BJ (cell line): ENCODE measurements around the gene SNCA. TPM values are rescaled to one million over a fixed set of nuclear protein-coding genes. Genes with fewer than 3 reads are reported as not detected.

ENCODE experiments used
- CTCF ChIA-PET: fragments of 350-600 bp; formaldehyde crosslinking; extraction: SDS; loops from one replicate; lab custom pipeline; 2021; ENCODE audit warnings: antibody characterized with exemption, inconsistent platforms; lab: Yijun Ruan, JAX
- POLR2A ChIA-PET: fragments of 300-600 bp; sonication (Branson Sonifier 250); formaldehyde crosslinking; extraction: SDS; loops from one replicate; lab custom pipeline; 2021; ENCODE audit warnings: antibody characterized with exemption; lab: Charles Lee
- DNase-seq: peaks from one replicate; pipeline ENCODE4 v3.0.0-alpha.2; 2011; ENCODE audit warnings: low read depth
- H3K27me3 ChIP-seq: 2 replicates; pipeline ENCODE4 v1.6.0; 2011; ENCODE audit warnings: low read length; ENCODE audit not compliant: control insufficient read depth, insufficient read depth
- H3K36me3 ChIP-seq: 2 replicates; pipeline ENCODE4 v1.5.1; 2011; ENCODE audit warnings: low read length; ENCODE audit not compliant: control insufficient read depth, insufficient read depth
- H3K4me3 ChIP-seq: 2 replicates; pipeline ENCODE4 v1.5.1; 2011; ENCODE audit warnings: low read depth, mild to moderate bottlenecking, control low read depth, low read length
- CTCF ChIP-seq: IDR thresholded peaks from 2 replicates; pipeline ENCODE4 v1.5.1; 2011; ENCODE audit warnings: low read depth, mild to moderate bottlenecking, control low read depth, inconsistent platforms, low read length, moderate library complexity; ENCODE audit not compliant: insufficient read depth
- polyA plus RNA-seq: library from polyadenylated mRNA; depleted of rRNA; stranded (reverse); fragments of >200 nt; gene quantifications from 2 replicates; pipeline ENCODE4 v1.2.3, GENCODE V29; 2011

The SNCA gene
- polyA plus RNA-seq, 1 experiment: 0.18 TPM

GRCh38 chr4:89725268-89725667 is 111.7 kb downstream of the SNCA start:
- ChIA-PET CTCF (no interaction called here), POLR2A (no interaction called here)
- DNase-seq: no peak
- H3K36me3 ChIP-seq: no peaks in the 10 kb centered on the region
- H3K27me3 ChIP-seq: no peaks in the 10 kb centered on the region
- no peak for TF ChIP-seq CTCF
- no peak overlapping the region for H3K4me3 ChIP-seq

GRCh38 chr4:89724716-89725115 is 112.2 kb downstream of the SNCA start:
- H3K27me3 ChIP-seq: no peaks in the 10 kb centered on the region
- no peak overlapping the region for H3K4me3 ChIP-seq
- POLR2A ChIA-PET: no interaction called here
- CTCF ChIA-PET: interaction anchor here (1.0 kb wide), 1 partner anchor 13 kb away, joined by 3 read pairs; no protein-coding TSS in a partner anchor
- no peak for TF ChIP-seq CTCF
- no peaks in the 10 kb centered on the region for H3K36me3 ChIP-seq
- peak; percentile 32 for DNase-seq

GRCh38 chr4:89723096-89723495 is 113.9 kb downstream of the SNCA start:
- DNase-seq: no peak
- no peak overlapping the region for H3K4me3 ChIP-seq
- H3K27me3 ChIP-seq: no peaks in the 10 kb centered on the region
- ChIA-PET CTCF (no interaction called here), POLR2A (no interaction called here)
- TF ChIP-seq CTCF: no peak
- no peaks in the 10 kb centered on the region for H3K36me3 ChIP-seq

- CTCF ChIA-PET: no interaction called here
- DNase-seq: no peak
- POLR2A ChIA-PET: no interaction called here
- no peak for TF ChIP-seq CTCF
- Histone ChIP-seq H3K4me3 (no peak overlapping the region), H3K36me3 (no peaks in the 10 kb centered on the region), H3K27me3 (no peaks in the 10 kb centered on the region)
Measured at GRCh38 chr4:89722517-89722916, 114.4 kb downstream of the SNCA start.

GRCh38 chr4:89720981-89721380 is 116.0 kb downstream of the SNCA start:
- no peak overlapping the region for H3K4me3 ChIP-seq
- DNase-seq: no peak
- CTCF ChIA-PET: interaction anchor here (1.4 kb wide), 1 partner anchor 56 kb away, joined by 4 read pairs; no protein-coding TSS in a partner anchor
- H3K36me3 ChIP-seq: no peaks in the 10 kb centered on the region
- no peak for TF ChIP-seq CTCF
- no peaks in the 10 kb centered on the region for H3K27me3 ChIP-seq
- POLR2A ChIA-PET: no interaction called here
